Measurements from ENCODE around the gene UGT2B10.
"Not testable (repeated sequence)": the region's sequence is repeated elsewhere in the genome, so short reads cannot be mapped to it uniquely, and the experiment has no call there.

UGT2B10 gene

GRCh38 chr4:68815617-68816409, at the start of gene UGT2B10:
Gene UGT2B10, plus strand, starts transcription at chr4:68815994. Its CDS starts 26 bp downstream, at chr4:68816020.
- DNase-seq (ENCODE audit: low read depth in 1 of 2, low spot score in 1 of 2): not testable (repeated sequence)

DNA sequence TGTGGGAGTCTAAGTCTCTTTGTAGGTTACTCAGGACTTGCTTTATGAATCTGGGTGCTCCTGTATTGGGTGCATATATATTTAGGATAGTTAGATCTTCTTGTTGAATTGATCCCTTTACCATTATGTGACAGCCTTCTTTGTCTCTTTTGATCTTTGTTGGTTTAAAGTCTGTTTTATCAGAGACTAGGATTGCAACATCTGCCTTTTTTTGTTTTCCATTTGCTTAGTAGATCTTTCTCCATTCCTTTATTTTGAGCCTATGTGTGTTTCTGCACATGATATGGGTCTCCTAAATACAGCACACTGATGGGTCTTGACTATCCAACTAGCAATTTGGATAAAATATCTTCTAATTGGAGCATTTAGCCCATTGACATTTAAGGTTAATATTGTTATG, 44.0 kb upstream of the UGT2B10 start:
- DNase-seq (ENCODE audit: low read depth in 1 of 2, low spot score in 1 of 2): not testable (repeated sequence)

GRCh38 chr4:68773699-68774098, 42.1 kb upstream of the UGT2B10 start:
- DNase-seq (ENCODE audit: low read depth in 1 of 2, low spot score in 1 of 2): no peak

DNA sequence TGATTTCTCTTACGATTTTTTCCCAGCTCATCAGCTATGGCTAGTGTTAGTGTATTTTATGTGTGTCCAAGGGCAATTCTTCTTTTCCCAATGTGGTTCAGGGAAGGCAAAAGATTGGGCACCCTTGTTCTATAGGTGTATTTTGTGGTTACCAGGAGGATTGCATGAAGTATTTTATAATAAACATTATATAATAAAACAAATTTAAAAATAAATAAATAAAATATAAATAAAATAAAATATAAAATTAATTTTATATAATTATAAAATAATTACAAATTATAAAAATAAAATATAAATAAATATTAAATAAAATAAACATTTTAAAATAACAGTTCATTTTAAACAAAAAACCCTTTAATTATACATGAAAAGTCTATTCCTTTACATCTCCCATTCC, 35.6 kb upstream of the UGT2B10 start:
- DNase-seq (ENCODE audit: low read depth in 1 of 2, low spot score in 1 of 2): no peak

DNA sequence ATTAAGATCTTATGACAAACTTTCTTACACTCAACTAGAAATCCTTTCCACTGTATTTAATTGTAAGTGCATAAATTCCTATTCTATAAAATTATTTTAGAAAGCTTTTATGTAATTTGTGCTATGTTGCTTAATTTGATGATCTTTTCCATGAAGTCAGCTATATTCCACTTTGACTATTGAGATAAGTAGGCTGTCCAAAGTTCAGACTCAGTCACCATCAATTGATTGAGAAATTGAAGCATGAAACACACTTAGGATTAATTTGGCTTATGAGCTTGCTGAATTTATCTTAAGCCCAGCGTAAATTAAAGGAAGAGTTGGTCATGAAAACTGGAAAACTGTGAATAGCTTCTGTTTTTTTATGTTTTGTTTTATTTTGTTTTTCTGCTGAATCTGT, 18.7 kb upstream of the UGT2B10 start:
- DNase-seq (ENCODE audit: low read depth in 1 of 2, low spot score in 1 of 2): no peak

DNA sequence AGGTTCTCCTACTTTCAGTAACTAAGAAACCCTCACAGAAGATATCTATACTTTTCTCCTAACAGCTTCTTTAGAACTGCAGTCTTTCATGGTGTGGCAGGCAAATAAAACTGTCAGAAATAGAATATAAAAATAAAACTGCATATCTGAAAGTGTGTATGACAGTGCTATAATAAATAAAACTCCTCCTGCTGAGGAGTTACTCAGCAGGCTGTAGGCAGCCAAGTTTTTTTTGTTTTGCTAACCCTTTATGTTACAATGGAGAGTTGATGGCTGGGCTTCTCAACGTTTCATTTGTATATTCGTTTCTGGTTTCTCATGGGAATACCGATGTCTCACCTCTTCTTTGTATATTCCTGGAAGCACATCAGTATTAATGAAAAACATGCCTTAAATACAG, 18.2 kb upstream of the UGT2B10 start:
- DNase-seq (ENCODE audit: low read depth in 1 of 2, low spot score in 1 of 2): no peak

GRCh38 chr4:68803013-68803412, 12.8 kb upstream of the UGT2B10 start:
- no peak for DNase-seq (ENCODE audit: low read depth in 1 of 2, low spot score in 1 of 2)

- DNase-seq (ENCODE audit: low read depth in 1 of 2, low spot score in 1 of 2): no peak
Measured at GRCh38 chr4:68808060-68808459, 7.7 kb upstream of the UGT2B10 start.

- no peak for DNase-seq (ENCODE audit: low read depth in 1 of 2, low spot score in 1 of 2)
Measured at GRCh38 chr4:68810919-68811318, 4.9 kb upstream of the UGT2B10 start.

DNA sequence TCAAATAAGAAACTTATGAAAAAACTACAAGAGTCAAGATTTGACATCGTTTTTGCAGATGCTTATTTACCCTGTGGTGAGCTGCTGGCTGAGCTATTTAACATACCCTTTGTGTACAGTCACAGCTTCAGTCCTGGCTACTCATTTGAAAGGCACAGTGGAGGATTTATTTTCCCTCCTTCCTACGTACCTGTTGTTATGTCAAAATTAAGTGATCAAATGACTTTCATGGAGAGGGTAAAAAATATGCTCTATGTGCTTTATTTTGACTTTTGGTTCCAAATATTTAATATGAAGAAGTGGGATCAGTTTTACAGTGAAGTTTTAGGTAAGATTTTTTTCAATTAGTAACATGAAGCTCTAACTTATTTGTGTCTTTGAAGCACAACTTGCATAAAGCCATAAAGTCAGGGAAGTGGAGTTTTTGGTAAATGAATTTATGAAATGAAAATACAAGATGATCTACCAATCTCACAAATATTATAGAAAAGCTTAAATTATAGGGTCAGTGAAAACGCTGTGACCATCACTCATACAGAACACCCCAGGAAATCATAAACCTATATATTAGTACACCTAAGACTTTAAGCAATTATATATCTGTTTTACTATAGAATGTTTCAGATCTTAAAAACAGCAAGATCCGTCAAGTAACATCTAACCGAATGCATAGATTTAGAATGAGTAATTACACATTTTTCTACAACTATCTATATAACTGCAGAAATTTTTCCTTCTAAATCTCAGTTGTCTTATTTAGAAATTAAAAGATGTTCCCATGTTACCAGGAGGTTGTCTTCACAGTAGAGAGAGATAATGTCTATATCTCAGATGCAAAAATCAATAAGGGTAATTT, 844 bp downstream of the UGT2B10 start:
- DNase-seq (ENCODE audit: low read depth in 1 of 2, low spot score in 1 of 2): not testable (repeated sequence)

- DNase-seq (ENCODE audit: low read depth in 1 of 2, low spot score in 1 of 2): no peak
Measured at GRCh38 chr4:68817386-68817785, 1.6 kb downstream of the UGT2B10 start.

GRCh38 chr4:68818030-68818462, 2.3 kb downstream of the UGT2B10 start:
- not testable (repeated sequence) for DNase-seq (ENCODE audit: low read depth in 1 of 2, low spot score in 1 of 2)

- no peak for DNase-seq (ENCODE audit: low read depth in 1 of 2, low spot score in 1 of 2)
Measured at GRCh38 chr4:68831642-68832041, 15.8 kb downstream of the UGT2B10 start.

GRCh38 chr4:68850293-68850692, 34.5 kb downstream of the UGT2B10 start:
- DNase-seq (ENCODE audit: low read depth in 1 of 2, low spot score in 1 of 2): no peak

DNA sequence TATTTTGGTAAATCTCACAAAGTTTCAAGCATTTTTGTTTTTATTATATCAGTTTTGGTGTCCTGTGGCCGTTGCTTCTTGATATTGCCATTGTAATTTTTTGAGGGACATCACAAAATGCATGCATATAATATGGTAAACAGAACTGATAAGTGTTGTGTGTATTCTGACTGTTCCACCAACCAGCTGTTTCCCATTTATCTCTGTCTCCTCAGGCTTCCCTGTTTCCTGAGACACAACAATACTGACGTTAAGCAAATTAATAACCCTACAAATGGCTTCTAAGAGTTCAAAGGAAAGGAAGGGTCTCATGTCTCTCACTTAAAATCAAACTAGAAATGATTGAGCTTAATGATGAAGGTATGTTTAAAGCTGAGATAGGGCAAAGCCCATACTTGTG, 40.0 kb downstream of the UGT2B10 start:
- DNase-seq (ENCODE audit: low read depth in 1 of 2, low spot score in 1 of 2): no peak

- no peak for DNase-seq (ENCODE audit: low read depth in 1 of 2, low spot score in 1 of 2)
Measured at GRCh38 chr4:68858039-68858438, 42.2 kb downstream of the UGT2B10 start.

- no peak for DNase-seq (ENCODE audit: low read depth in 1 of 2, low spot score in 1 of 2)
Measured at GRCh38 chr4:68859655-68860054, 43.9 kb downstream of the UGT2B10 start.

GRCh38 chr4:68861057-68861456, 45.3 kb downstream of the UGT2B10 start:
- DNase-seq (ENCODE audit: low read depth in 1 of 2, low spot score in 1 of 2): no peak

DNA sequence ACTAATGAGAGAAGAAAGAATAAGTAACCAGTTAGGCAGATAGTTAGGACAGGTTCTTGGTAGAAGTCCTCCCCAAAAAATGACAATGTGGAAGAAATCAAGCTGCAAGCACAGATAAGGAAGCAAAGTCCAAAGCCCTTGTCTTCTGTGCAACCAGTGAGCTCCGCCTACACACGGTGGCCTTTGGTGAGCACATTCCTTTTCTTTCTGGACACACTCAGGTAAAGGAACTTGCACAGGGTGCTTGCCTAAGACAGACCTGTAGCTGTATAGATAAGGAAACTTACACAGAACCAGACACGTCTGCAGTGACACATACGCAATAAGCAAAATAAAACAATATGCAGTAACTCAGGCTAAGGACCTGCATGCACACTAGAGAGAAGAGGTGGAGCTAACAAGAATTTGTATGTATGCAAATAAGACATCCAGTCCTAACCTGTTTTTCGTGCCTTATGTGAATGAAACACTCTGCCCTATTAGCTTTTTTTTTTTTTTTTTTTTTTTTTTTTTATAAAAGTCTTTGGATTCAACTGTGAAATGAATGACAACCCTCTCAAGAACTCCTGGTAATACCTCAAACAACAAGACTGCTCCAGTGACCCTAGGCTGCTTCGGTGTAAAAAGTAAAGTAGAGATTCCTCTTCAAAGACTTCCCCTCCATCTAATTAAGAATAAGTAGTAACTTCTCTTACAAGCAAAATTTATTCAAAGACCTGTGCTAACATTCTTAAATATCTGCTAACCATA, 48.8 kb downstream of the UGT2B10 start:
- DNase-seq (ENCODE audit: low read depth in 1 of 2, low spot score in 1 of 2): no peak

DNA sequence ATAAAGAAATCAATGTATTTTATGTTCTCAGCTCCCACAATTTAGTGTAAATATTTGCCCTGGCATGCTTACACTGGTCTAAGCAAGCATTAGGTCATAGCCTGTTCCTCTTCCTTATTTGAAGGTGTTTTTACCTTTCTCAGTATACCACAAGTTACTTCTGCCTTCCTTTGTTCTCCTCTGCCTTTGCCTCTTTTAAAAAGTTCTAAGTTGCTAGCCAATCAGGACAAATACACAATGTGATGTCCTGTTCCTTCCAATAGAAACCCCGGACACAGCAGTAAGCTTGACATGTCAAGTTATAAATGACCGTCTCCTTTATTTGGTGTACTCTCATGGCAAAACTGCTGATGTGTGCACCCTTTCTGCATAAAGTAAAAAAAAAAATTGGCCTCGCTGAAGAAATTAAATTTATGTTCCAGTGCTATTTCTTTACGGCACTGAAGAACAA, 49.4 kb downstream of the UGT2B10 start:
- DNase-seq (ENCODE audit: low read depth in 1 of 2, low spot score in 1 of 2): no peak

GRCh38 chr4:68865760-68866159, 50.0 kb downstream of the UGT2B10 start:
- no peak for DNase-seq (ENCODE audit: low read depth in 1 of 2, low spot score in 1 of 2)
